Neuronal stem cell (in vitro differentiated cells): ENCODE results near the gene BEX2.
"Not testable (repeated sequence)": the region's sequence is repeated elsewhere in the genome, so short reads cannot be mapped to it uniquely, and the experiment has no call there.

Source experiments
- DNase-seq: peaks from one replicate; pipeline ENCODE4 v3.0.0-alpha.2; 2013; ENCODE audit warnings: low spot score
- H2AFZ ChIP-seq: one replicate; pipeline ENCODE4 v1.6.1; 2013; ENCODE audit warnings: mild to moderate bottlenecking, low read length, inconsistent platforms
- H2AK5ac ChIP-seq: 2 replicates; pipeline ENCODE4 v1.6.1; 2013; ENCODE audit warnings: low read depth, mild to moderate bottlenecking, inconsistent platforms, low read length, moderate library complexity, mixed read lengths
- H2BK120ac ChIP-seq: 2 replicates; pipeline ENCODE4 v1.6.1; 2013; ENCODE audit warnings: low read depth, mild to moderate bottlenecking, inconsistent platforms, low read length, moderate library complexity, mixed read lengths
- H2BK12ac ChIP-seq: one replicate; pipeline ENCODE4 v1.6.1; 2013; ENCODE audit warnings: low read length, inconsistent platforms
- H2BK15ac ChIP-seq: 2 replicates; pipeline ENCODE4 v1.6.1; 2013; ENCODE audit warnings: mild to moderate bottlenecking, low read length, inconsistent platforms, mixed read lengths
- H2BK5ac ChIP-seq: one replicate; pipeline ENCODE4 v1.6.1; 2013; ENCODE audit warnings: inconsistent platforms, mild to moderate bottlenecking, low read length, moderate library complexity
- H3K14ac ChIP-seq: one replicate; pipeline ENCODE4 v1.6.1; 2013; ENCODE audit warnings: low read length, inconsistent platforms
- H3K18ac ChIP-seq: 2 replicates; pipeline ENCODE4 v1.6.1; 2013; ENCODE audit warnings: low read length, inconsistent platforms
- H3K23ac ChIP-seq: 2 replicates; pipeline ENCODE4 v1.6.1; 2013; ENCODE audit warnings: low read depth, mild to moderate bottlenecking, mixed read lengths, low read length, inconsistent platforms; ENCODE audit not compliant: poor library complexity
- H3K27ac ChIP-seq: replicated peaks from 3 replicates; pipeline ENCODE4 v1.5.1; 2013; ENCODE audit warnings: low read length, inconsistent platforms
- H3K27me3 ChIP-seq, 3 experiments: 2 replicates each; pipeline ENCODE4 v1.6.1; 2013; ENCODE audit warnings: low read length in 3 of 3, mild to moderate bottlenecking in 2 of 3, inconsistent platforms in 1 of 3, low read depth in 1 of 3, mixed read lengths in 1 of 3, moderate library complexity in 1 of 3; ENCODE audit not compliant: control insufficient read depth in 3 of 3, insufficient read depth in 3 of 3
- H3K36me3 ChIP-seq, 2 donors: replicated peaks in 1 of 2; 2 replicates each; pipeline ENCODE4 v1.6.1; 2013; ENCODE audit warnings: low read length in 2 of 2; ENCODE audit not compliant: control insufficient read depth in 2 of 2, insufficient read depth in 2 of 2
- H3K4ac ChIP-seq: 2 replicates; pipeline ENCODE4 v1.6.1; 2013; ENCODE audit warnings: inconsistent platforms, mild to moderate bottlenecking, low read length, moderate library complexity
- H3K4me1 ChIP-seq, 2 donors: 1 replicate in 1 of 2; 2 replicates in 1 of 2; pipeline ENCODE4 v1.6.1; 2013; ENCODE audit warnings: low read length in 2 of 2, low read depth in 1 of 2; ENCODE audit not compliant: control insufficient read depth in 2 of 2, insufficient read depth in 1 of 2
- H3K4me2 ChIP-seq: one replicate; pipeline ENCODE4 v1.6.1; 2013; ENCODE audit warnings: mild to moderate bottlenecking, low read length, inconsistent platforms; ENCODE audit not compliant: insufficient read depth, poor library complexity, severe bottlenecking
- H3K4me3 ChIP-seq, 2 donors: 2 replicates each; pipeline ENCODE4 v1.5.1; 2013; ENCODE audit warnings: low read length in 2 of 2, mild to moderate bottlenecking in 2 of 2, inconsistent platforms in 1 of 2, moderate library complexity in 1 of 2
- H3K79me1 ChIP-seq: one replicate; pipeline ENCODE4 v1.6.1; 2013; ENCODE audit warnings: low read depth, mild to moderate bottlenecking, inconsistent platforms, low read length, moderate library complexity
- H3K9ac ChIP-seq: one replicate; pipeline ENCODE4 v1.6.1; 2013; ENCODE audit warnings: mild to moderate bottlenecking, low read depth, low read length, inconsistent platforms; ENCODE audit not compliant: poor library complexity
- H3K9me3 ChIP-seq, 2 donors: replicated peaks in 1 of 2; 2 replicates each; pipeline versions ENCODE3 to v1.6.1; 2013; ENCODE audit warnings: low read length in 2 of 2, mild to moderate bottlenecking in 2 of 2, inconsistent platforms in 1 of 2, low read depth in 1 of 2, mixed read lengths in 1 of 2, moderate library complexity in 1 of 2; ENCODE audit not compliant: control insufficient read depth in 2 of 2, insufficient read depth in 1 of 2
- H4K8ac ChIP-seq: one replicate; pipeline ENCODE4 v1.6.1; 2013; ENCODE audit warnings: low read depth, mild to moderate bottlenecking, inconsistent platforms, low read length, moderate library complexity
- H4K91ac ChIP-seq: one replicate; pipeline ENCODE4 v1.6.1; 2013; ENCODE audit warnings: low read length, low read depth, mild to moderate bottlenecking, inconsistent platforms; ENCODE audit not compliant: poor library complexity
- whole genome bisulfite sequencing, 2 donors: extraction: QIAGEN DNeasy Blood & Tissue Kit; methylation state at CpG; one replicate each; pipeline ENCODE4 v1.1.7; 2013; ENCODE audit warnings: missing lambda C conversion rate in 2 of 2, mixed read lengths in 1 of 2; ENCODE audit not compliant: insufficient read length in 2 of 2, insufficient replicate concordance in 1 of 2; ENCODE audit errors: extremely low coverage in 2 of 2; 5-methylcytosine and 5-hydroxymethylcytosine counted together

Gene BEX2

GRCh38 chrX:103311399-103311780 lies 600 bp upstream of the BEX2 start:
- WGBS, 2 donors: no CpG with 5 or more reads among the region's 3 CpGs
- H3K18ac ChIP-seq: no peak overlapping the region
- H3K23ac ChIP-seq: no peak overlapping the region
- no peaks in the 10 kb centered on the region for H3K36me3 ChIP-seq
- no peak overlapping the region for H2BK12ac ChIP-seq
- H3K4me3 ChIP-seq: peak overlapping the region in 1 of 2 donors; percentile 64
- no peak overlapping the region for H2BK15ac ChIP-seq
- no peak overlapping the region for H3K4ac ChIP-seq
- H3K14ac ChIP-seq: no peak overlapping the region
- H3K4me1 ChIP-seq: no peaks in the 10 kb centered on the region
- no peaks in the 10 kb centered on the region for H3K9me3 ChIP-seq
- H4K8ac ChIP-seq: no peak overlapping the region
- H3K27ac ChIP-seq: no peak overlapping the region
- no peak overlapping the region for H2BK5ac ChIP-seq
- DNase-seq: no peak
- H2AK5ac ChIP-seq: no peak overlapping the region
- no peak overlapping the region for H3K4me2 ChIP-seq
- no peak overlapping the region for H4K91ac ChIP-seq
- peaks cover 0 to 21% (median 0%) of the 10 kb centered on the region in 3 experiments for H3K27me3 ChIP-seq
- no peaks in the 10 kb centered on the region for H3K79me1 ChIP-seq
- H3K9ac ChIP-seq: no peak overlapping the region
- no peak overlapping the region for H2BK120ac ChIP-seq
- H2AFZ ChIP-seq: peak overlapping the region; percentile 88

- Histone ChIP-seq H3K9ac (peak overlapping the region; percentile 60), H3K4me1 (no peaks in the 10 kb centered on the region), H3K4me2 (peak overlapping the region; percentile 57), H4K91ac (no peak overlapping the region), H3K4ac (no peak overlapping the region), H3K14ac (peak overlapping the region; percentile 56), H2BK5ac (no peak overlapping the region), H4K8ac (no peak overlapping the region), H3K4me3 (peak overlapping the region; percentile 64 to 95), H2BK15ac (no peak overlapping the region), H2BK12ac (no peak overlapping the region), H2BK120ac (no peak overlapping the region), H3K18ac (no peak overlapping the region), H3K79me1 (no peaks in the 10 kb centered on the region), H3K36me3 (no peaks in the 10 kb centered on the region), H3K27ac (no peak overlapping the region), H3K27me3 (peaks cover 0 to 21% (median 0%) of the 10 kb centered on the region in 3 experiments), H2AFZ (peak overlapping the region; percentile 88), H2AK5ac (no peak overlapping the region), H3K23ac (no peak overlapping the region), H3K9me3 (no peaks in the 10 kb centered on the region)
- WGBS, 2 donors: no CpG with 5 or more reads among the region's 32 CpGs
- DNase-seq: no peak
Measured at GRCh38 chrX:103309860-103310554, 783 bp downstream of the BEX2 start.

GRCh38 chrX:103305666-103306065 lies 5.1 kb downstream of the BEX2 start:
- not testable (repeated sequence) for DNase-seq, H3K27ac ChIP-seq, H3K79me1 ChIP-seq, H3K4me2 ChIP-seq, H3K4me1 ChIP-seq, H3K14ac ChIP-seq, H2BK120ac ChIP-seq, H2AFZ ChIP-seq, H2BK12ac ChIP-seq, H3K4ac ChIP-seq, H3K18ac ChIP-seq, H2AK5ac ChIP-seq, H3K4me3 ChIP-seq, H3K36me3 ChIP-seq, H4K91ac ChIP-seq, H3K9me3 ChIP-seq, H3K9ac ChIP-seq, H2BK5ac ChIP-seq, H2BK15ac ChIP-seq, H3K23ac ChIP-seq, H4K8ac ChIP-seq
- H3K27me3 ChIP-seq: peaks cover 0 to 12% (median 0%) of the 10 kb centered on the region in 3 experiments
- WGBS, 2 donors: no CpG with 5 or more reads among the region's 4 CpGs

DNA sequence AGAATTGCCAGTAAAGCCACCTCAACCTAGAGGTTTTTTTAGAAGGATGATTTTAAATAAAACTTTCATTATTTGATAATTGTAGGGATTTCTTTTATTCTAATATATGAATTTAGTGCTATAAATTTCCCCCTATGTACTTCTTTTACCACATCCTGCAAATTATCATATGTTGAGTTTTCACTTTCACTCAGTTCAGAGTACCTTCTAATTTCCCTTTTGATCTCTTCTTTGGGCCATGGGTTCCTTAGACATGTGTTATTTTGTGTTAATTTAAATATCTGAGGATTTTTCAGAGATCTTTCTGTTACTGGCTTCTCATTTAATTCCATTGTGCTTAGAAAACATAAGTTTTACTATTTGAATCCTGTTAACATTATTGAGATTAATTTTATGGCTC lies 6.1 kb downstream of the BEX2 start:
- Histone ChIP-seq H4K8ac (no peak overlapping the region), H2BK15ac (no peak overlapping the region), H3K27ac (no peak overlapping the region), H3K14ac (no peak overlapping the region), H2AFZ (no peak overlapping the region), H4K91ac (no peak overlapping the region), H2BK120ac (no peak overlapping the region), H2AK5ac (no peak overlapping the region), H3K4ac (no peak overlapping the region), H3K27me3 (peaks cover 0 to 12% (median 0%) of the 10 kb centered on the region in 3 experiments), H3K9ac (no peak overlapping the region), H3K4me1 (no peaks in the 10 kb centered on the region), H3K36me3 (no peaks in the 10 kb centered on the region), H3K23ac (no peak overlapping the region), H3K79me1 (no peaks in the 10 kb centered on the region), H3K9me3 (no peaks in the 10 kb centered on the region), H2BK5ac (no peak overlapping the region), H2BK12ac (no peak overlapping the region), H3K18ac (no peak overlapping the region), H3K4me3 (no peak overlapping the region), H3K4me2 (no peak overlapping the region)
- DNase-seq: no peak
